ENCODE results near the gene DRC7. TPM values are rescaled to one million over a fixed set of nuclear protein-coding genes. Genes with fewer than 3 reads are reported as not detected.

Gene DRC7
- total RNA-seq, 1 donor from 2014 or later: not detected

DNA sequence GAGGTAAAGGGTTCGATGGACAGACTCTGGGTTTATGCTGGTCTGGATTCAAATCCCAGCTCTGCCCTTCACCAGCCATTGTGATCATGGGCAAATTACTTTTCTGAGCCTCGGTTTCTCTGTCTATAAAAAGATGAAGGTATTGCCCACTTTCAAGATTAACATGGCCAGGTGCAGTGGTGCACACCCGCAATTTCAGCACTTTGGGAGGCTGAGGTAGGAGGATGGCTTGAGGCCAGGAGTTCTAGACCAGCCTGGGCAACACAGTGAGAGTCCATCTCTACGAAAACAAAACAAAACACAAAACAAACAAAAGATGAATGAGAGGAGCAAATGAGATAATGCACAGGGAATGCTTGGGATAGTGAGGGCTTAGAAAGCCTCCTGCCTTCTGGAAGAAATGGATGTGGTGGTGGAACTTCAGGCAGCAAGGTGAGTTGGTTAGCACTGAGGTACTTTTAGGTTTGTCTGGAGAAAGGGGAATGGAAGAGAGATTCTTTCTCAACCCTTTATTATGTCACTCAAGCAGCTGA is 18.0 kb upstream of the DRC7 start:
- DNase-seq (ENCODE audit: extremely low read depth, low read depth, low spot score): no peak

DNA sequence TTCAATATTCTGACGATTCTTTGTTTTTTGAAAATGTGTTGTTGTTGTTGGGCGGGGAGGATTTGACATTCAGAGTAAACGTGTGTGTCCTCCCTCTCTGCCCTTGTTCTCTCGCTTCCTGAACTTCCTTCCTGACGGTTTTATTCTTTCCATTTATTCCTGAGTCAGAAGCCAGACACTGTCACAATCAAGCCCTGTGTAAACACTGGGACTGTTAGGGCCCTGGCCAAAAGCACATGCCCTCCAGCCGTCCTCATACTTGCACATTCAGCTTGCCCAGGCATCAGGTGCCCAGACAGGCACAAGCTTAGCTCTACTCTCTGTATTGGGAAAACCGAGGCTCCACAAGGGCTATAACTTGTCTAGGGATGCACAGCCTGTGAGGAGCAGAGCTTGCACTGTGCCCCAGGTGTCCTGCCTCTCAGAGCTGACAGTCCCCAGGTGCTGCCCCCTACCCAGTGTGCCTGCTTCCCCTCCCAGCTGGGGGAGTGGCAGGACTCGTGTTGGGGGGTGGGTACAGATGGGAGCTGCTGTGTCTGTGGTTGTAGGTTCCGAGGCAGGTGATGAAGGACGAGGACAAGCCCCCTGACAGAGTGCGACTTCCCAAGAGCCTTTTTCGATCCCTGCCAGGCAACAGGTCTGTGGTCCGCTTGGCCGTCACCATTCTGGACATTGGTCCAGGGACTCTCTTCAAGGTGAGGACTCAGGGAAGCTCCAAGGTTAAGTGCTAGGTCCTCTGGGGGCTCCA is 16.8 kb upstream of the DRC7 start:
- no peak for DNase-seq (ENCODE audit: extremely low read depth, low read depth, low spot score)

DNA sequence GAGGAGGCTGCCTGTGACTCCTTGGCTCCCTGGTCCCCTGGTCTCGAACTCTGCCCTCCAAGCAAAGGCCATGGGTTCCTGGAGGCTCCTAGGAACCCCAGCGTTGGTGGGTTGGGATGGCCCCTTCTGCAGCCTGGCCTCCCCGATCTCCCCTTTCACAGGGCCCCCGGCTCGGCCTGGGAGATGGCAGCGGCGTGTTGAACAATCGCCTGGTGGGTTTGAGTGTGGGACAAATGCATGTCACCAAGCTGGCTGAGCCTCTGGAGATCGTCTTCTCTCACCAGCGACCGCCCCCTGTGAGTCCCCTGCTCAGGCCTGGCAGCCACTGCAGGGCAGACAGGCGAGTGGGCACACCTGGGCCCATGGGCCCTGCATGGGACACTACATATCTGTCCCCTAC is 15.6 kb upstream of the DRC7 start:
- no peak for DNase-seq (ENCODE audit: extremely low read depth, low read depth, low spot score)

DNA sequence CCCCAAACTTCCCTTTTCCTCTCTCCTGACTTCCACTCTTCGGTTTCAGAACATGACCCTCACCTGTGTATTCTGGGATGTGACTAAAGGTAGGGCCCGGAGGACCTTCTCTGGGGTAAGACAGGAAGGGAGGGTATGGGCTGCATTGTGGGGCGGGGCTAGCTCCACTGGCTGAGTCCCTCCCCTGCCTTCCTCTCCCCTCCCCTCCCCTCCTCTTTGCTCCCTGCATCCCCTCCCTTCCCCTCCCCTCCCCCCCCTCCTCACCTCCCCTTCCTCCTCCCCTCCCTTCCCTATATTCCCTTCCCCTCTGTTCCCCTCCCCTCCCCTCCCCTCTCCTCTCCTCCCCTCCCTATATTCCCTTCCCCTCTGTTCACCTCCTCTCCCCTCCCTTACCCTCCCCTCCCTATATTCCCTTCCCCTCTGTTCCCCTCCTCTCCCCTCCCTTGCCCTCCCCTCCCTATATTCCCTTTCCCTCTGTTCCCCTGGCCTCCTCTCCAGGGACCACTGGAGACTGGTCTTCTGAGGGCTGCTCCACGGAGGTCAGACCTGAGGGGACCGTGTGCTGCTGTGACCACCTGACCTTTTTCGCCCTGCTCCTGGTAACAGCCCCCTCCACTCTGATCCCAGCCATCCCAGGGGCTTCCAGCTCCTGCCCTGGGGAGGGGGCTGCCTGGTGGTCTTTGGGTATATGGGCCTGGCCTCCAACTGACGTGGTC is 14.7 kb upstream of the DRC7 start:
- no peak for DNase-seq (ENCODE audit: extremely low read depth, low read depth, low spot score)

DNA sequence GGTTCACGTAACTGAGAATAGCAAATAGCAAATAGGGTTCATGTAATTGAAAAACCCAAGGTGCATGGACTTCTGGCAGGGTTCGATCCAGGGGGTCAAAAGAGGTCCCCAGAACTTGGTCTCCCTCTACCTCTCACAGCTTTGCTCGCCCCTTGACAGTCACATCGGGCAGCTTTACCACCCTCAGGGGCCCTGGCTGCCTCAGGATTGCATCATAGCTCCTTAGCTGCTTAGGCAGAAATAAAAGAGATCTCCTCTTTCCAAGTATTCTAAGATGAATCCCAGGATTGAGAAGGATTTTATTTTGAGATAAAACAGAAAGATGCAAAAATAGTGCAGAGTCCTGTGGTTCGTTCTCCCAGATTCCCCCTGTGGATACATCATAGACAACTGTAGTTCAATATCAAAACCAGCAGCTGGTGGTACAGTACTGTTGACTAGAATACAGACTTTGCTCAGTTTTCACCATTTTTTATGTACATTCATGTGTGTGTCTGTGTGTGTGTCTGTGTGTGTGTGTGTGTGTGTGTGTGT is 13.7 kb upstream of the DRC7 start:
- no peak for DNase-seq (ENCODE audit: extremely low read depth, low read depth, low spot score)

DNA sequence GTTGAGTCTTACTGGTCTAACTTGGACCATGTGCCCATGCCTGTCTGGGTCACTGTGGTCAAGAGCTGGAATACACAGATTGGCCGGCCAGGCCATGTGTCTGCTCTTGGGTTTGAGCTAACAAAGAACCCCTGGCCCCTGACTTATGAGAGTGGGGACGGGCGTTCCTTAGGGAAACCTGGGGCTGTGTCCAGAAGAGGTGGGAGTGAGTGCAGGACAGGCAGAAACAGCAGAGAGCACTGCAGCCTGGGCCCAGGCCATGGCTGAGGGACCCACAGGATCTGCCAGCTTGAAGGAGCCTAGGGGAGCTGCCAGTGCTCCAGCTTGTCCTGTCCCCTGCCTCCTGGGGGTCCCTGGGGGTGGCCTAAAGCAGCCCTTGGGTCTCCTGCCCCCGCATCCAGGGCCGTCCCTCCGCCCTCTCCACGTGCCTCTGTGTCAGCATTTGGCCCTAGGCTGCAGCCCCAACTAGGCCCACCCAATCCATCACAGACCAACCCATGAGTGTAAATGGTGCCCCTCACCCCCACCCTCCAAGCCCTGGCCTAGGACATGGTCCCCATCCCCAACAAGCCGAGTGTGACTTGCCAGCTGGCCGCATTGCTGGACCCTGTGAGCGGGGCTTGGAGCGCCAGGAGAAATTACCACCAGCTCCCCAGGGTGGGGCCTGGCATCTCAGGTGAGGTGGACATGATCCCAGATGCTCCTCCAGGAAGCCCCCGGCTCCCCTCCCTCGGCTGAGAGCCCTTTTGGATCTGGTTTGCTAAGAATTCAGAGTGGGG is 12.5 kb upstream of the DRC7 start:
- DNase-seq (ENCODE audit: extremely low read depth, low read depth, low spot score): no peak

DNA sequence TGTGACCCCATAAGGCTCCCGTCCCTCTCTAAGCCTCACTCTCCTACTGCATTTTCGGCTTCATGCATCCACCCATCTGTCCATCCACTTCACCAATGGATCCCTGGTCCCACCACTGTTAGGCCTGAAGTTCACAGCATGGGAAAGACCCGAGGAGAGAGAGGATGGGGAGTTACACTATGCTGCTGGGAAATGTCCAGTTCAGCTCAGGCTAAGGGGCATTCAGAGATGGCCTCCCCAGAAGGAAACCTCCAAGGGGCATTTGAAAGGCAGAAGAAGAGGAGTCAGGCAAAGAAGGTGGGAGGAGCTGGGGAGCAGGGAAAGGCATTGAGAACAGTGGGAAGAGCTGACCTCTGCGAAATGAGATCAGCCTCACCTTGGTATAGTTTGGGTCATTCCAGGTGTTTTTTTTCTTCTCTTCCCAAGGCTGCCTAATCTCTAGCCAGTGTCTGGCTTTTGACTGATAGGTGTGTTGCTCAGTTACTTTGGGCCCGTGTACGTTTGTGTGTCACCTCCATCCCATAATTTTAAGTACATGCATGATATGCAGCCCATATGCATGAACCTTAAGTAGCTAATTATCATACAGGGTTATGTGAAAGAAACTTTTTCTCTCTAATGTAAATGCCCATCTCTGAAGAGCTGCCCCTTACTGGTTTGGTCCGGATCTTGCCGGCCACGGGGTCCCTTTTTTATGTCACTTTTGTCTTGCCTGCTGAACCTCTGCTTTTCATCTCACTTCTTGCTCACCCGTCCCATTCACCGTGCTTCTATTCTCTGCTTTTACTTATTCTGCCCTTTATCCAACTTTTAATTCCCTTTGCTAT is 11.6 kb upstream of the DRC7 start:
- no peak for DNase-seq (ENCODE audit: extremely low read depth, low read depth, low spot score)

DNA sequence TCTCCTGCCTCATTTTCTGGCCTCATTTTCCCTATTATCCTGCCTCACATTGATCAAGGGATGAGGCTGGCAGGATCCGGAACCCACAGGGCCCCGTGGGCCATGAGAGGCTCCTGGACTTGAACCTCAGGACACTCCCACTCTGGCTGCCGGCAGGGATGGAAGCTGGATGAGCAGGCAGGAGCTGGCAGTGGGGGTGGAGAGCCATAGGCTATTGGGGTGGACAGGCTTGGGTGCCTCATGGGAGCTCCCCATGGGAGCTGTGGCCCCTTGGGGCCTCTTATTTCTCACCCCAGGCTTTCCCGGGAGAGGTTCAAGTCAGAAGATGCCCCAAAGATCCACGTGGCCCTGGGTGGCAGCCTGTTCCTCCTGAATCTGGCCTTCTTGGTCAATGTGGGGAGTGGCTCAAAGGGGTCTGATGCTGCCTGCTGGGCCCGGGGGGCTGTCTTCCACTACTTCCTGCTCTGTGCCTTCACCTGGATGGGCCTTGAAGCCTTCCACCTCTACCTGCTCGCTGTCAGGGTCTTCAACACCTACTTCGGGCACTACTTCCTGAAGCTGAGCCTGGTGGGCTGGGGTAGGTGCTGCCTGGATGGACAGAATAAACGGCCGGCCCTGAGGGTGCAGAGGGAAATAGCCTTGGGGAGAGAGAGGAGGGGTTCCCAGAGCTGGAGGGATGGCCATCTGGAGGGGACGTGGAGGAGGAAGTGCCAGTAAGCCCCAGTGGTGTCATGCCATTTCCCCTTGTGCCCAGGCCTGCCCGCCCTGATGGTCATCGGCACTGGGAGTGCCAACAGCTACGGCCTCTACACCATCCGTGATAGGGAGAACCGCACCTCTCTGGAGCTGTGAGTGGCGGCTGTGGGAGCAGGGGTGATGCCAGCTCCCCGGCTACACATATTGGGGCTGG is 10.7 kb upstream of the DRC7 start:
- no peak for DNase-seq (ENCODE audit: extremely low read depth, low read depth, low spot score)

DNA sequence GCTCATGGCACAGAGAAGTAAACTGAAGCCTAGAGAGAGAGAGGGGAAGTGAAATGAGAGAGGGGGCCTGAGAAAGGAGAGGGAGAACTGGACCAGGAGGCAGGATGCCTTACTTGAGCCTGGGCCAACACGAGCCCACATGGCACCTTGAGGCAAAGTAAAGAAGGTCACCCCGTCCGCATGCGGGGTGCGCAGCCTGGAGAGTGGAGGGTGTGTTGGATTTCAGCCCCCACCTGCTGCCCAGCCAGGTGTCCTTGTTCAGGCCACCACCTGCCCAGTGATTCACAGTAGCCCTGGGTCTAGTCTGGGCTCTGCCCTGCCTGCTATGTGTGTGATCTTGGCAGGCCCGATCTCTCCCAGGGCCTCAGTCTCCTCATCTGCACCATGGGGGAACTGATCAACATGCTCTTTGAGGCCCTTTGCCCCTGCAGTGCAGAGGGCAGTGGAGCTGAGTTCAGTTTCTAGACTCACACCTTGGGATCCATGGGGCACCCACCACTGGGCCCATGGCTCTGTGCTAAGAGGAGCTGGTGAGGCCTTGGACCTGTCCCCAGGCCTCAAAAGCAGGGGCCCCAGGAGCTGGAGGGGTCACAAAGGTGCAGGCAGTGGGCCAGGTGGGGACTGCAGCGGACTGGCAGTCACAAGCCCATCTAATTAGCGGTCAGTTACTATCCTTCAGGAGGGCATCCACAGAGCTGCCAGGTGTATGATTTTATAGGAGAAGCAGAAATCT is 9.8 kb upstream of the DRC7 start:
- no peak for DNase-seq (ENCODE audit: extremely low read depth, low read depth, low spot score)

DNA sequence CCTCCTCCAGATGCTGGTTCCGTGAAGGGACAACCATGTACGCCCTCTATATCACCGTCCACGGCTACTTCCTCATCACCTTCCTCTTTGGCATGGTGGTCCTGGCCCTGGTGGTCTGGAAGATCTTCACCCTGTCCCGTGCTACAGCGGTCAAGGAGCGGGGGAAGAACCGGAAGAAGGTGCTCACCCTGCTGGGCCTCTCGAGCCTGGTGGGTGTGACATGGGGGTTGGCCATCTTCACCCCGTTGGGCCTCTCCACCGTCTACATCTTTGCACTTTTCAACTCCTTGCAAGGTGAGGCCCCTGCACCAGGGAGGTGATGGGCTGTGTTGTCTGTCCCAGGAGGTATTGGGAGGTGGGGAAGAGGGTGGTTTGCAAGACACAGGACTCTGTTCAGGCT is 9.0 kb upstream of the DRC7 start:
- no peak for DNase-seq (ENCODE audit: extremely low read depth, low read depth, low spot score)

DNA sequence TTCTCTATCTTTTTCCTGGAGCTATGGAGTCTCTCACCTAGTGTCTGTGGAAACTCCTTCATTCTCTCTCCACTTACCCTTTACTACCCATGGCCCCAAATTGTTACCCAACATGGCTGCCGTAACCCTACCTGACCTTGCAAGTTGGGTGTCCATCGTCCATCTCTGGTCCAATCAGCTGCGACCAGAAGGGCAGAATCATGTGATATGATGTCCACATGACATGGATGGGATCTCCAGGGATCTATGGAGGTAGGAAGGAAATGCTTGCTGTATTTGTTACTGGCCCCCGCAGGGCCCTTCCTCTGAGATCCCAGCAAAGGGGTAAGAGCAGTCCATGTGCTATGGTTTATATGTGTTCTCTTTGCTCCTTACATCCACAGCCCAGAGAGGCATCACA is 8.0 kb upstream of the DRC7 start:
- no peak for DNase-seq (ENCODE audit: extremely low read depth, low read depth, low spot score)

DNA sequence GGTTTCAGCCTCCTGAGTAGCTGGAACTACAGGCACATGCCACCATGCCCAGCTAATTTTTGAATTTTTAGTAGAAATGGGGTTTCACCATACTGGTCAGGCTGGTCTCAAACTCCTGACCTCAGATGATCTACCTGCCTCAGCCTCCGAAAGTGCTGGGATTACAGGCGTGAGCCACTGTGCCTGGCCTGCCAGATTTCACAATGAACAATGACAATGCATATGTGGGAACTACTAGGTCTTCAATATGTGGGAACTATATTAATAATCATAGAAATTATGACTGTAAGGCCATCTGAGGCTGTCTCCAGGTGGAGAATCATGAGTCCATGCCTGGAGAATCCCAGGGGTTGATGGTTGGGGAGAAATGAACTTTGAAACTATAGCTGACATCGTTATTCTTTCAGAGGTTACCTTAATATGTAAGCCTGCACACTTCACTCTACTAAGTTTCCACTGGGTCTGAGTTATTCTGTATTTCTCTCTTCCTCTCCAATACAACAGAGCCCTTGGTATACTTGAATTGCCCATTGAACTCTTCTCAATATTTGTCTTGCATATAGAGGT is 7.2 kb upstream of the DRC7 start:
- DNase-seq (ENCODE audit: extremely low read depth, low read depth, low spot score): no peak

DNA sequence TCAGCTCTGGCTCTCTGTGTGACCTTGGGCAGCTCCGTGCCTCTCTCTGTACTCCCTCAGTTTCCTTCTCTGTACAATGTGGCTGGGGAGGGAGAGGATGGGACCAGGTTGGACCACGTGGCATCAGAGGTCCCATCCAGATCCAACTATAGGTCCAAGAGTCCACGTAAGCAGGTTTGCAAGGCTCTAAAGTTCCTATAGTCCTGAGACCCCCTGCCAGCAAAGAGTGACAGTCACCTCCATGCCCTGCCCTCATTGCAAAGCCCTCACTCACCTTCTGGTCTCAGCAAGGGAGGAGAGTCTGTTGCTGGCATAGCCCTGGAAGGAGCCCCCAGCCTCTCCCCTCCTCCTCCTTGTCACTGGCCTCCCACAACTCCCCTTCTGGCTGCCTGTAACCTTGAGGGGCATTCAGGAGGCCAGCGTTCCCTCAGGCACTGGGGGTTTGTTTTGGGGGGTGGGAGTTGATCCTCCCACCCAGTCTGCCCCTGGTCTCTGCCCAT is 6.1 kb upstream of the DRC7 start:
- DNase-seq (ENCODE audit: extremely low read depth, low read depth, low spot score): no peak

DNA sequence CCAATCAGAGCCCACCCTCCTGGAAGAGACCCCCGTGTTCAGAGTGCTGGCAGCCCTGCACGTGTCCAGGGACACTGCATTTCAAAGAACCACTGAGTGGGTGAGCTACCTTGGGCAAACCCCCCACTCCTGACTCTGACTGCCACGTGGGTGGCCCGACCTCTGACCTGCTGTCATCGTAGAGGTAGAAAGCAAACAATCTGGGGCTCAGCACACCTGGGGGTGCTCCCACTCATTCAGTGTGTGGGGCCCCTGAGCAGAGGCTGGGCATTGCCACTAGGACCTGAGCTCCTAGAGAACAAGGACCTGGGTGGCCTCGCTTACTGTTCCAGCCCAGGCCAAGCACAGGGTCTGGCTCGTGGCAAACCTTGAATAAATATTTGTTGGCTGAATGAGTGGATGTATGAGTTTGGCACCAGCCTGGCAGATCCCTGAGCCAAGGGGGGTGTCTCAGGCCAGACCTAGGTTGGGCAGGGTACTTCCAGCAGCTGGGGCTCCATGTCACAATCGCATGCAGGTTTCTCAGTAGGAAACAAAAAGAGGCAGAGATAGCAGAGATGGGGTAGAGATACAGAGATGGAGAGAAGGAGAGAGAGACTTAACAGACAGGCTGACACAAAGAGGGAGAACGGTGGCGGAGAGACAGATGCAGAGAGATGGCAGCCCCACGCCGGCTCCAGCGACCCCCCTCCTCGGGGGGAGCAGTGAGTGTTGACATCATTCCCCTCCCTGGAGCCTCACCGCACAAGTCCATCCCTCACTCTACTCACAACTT is 5.4 kb upstream of the DRC7 start:
- no peak for DNase-seq (ENCODE audit: extremely low read depth, low read depth, low spot score)

DNA sequence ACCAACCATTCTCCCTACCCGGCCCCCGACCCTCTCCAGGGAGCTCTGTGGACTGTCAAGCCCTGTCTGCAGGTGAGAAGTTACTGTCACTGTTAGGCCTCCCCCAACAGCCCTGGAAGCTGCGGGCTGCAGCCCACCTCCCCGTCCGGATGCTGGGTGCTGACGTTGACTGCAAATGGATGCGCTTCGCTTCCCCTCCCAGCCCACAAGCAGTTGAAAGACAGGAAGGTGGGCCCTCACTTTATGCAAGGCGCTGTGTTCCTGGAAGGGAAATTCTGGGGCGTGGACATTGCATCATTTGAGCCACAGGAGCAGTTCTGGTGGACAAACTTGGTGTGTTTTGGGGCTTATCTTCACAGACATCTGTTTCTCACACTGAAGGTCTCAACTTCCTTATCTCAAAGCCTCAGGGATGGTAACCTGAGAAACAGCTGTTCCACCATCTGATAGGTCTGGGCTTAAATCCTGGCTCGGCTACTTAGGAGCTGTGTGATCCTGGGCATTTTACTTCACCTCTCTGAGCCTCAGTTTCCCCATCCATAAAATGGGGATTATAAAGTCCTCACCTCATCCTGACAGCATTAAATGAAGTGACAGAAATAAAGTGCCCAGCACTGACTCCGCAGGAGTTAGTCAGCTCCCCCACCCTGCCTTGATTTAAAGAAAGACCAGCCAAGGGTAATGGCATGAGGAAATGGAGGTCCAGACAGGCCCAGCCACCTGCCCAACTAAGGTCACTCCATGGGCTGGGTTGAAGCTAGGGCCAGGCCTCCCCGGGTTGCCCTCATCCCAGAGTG is 4.6 kb upstream of the DRC7 start:
- DNase-seq (ENCODE audit: extremely low read depth, low read depth, low spot score): no peak

DNA sequence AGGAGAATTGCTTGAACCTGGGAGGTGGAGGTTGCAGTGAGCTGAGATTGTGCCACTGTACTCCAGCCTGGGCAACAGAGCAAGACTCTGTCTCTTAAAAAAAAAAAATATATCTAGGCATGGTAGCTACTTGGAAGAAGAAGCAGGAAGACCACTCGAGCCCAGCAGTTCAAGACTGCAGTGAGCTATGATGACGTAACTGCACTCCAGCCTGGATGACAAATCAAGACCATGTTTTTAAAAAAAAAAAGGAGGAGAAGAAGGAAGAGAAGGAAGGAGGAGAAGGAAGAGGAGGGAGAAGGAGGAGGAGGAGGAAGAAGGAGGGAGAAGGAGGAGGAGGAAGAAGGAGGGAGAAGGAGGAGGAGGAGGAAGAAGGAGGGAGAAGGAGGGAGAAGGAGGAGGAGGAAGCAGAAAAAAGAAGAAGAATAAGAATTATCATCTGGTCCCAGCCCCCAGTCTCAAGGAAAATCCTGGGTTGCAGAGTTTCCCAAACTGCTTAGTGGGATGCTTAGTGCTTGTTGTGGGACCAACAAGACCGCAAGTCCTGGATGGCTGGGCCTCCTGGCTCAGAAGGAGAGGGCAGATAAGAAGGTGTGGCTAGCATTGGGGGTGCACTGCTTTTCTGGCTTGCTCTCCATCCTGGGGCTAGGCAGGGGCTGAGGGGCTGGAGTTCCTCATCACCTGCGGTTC is 3.7 kb upstream of the DRC7 start:
- no peak for DNase-seq (ENCODE audit: extremely low read depth, low read depth, low spot score)

Data from glomerular endothelial cell (primary cell).